Neural cell (in vitro differentiated cells): Measurements from ENCODE around the gene CAPSL.

Experiments used
- EP300 ChIP-seq: fragments of 450-650 bp; conservative IDR thresholded peaks from 2 replicates; pipeline ENCODE4 v1.6.1; 2014; ENCODE audit warnings: antibody characterized with exemption, mild to moderate bottlenecking, moderate library complexity; ENCODE audit not compliant: poor library complexity, severe bottlenecking
- TAF1 ChIP-seq: IDR thresholded peaks from 2 replicates; pipeline ENCODE4 v1.6.1; 2012; ENCODE audit warnings: low read depth
- TF ChIP-seq, protein P1 (sequence below): fragments of 450-650 bp; IDR thresholded peaks from 2 replicates; pipeline ENCODE4 v1.5.1; 2014; ENCODE audit warnings: antibody characterized with exemption, mild to moderate bottlenecking, moderate library complexity; ENCODE audit not compliant: poor library complexity, severe bottlenecking
- TF ChIP-seq, protein P2 (sequence below): IDR thresholded peaks from 2 replicates; pipeline ENCODE4 v1.6.1; 2012; ENCODE audit warnings: borderline replicate concordance

DNA sequence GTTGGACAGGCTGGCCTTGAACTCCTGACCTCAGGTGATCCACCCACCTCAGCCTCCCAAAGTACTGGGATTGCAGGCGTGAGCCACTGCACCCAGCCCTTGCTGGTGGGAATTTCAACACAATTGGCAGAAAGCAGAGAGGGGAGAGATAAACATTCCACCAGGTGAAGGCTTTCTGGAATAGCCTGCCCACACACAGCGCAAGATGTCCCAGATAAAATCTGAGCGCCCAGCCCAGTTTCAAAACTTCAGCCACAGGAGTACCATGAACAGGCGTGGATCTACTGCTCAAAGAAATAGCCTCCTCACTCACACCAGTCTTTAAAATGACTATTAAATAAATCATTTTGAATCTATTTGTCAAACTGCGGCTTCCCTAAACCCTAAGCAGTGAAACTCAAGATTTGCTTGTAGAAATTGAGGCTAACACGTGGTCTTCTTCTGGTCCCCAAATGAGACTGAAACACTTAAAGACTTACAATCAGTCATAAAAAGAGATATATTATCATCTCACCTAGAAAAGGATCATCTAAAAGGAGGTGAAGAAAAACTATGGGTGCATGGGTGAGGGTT lies 34.7 kb downstream of the CAPSL start:
- TF ChIP-seq TAF1 (no peak), EP300 (no peak)
- TF ChIP-seq, protein P1, sequence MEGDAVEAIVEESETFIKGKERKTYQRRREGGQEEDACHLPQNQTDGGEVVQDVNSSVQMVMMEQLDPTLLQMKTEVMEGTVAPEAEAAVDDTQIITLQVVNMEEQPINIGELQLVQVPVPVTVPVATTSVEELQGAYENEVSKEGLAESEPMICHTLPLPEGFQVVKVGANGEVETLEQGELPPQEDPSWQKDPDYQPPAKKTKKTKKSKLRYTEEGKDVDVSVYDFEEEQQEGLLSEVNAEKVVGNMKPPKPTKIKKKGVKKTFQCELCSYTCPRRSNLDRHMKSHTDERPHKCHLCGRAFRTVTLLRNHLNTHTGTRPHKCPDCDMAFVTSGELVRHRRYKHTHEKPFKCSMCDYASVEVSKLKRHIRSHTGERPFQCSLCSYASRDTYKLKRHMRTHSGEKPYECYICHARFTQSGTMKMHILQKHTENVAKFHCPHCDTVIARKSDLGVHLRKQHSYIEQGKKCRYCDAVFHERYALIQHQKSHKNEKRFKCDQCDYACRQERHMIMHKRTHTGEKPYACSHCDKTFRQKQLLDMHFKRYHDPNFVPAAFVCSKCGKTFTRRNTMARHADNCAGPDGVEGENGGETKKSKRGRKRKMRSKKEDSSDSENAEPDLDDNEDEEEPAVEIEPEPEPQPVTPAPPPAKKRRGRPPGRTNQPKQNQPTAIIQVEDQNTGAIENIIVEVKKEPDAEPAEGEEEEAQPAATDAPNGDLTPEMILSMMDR = no peak
- TF ChIP-seq, protein P2, sequence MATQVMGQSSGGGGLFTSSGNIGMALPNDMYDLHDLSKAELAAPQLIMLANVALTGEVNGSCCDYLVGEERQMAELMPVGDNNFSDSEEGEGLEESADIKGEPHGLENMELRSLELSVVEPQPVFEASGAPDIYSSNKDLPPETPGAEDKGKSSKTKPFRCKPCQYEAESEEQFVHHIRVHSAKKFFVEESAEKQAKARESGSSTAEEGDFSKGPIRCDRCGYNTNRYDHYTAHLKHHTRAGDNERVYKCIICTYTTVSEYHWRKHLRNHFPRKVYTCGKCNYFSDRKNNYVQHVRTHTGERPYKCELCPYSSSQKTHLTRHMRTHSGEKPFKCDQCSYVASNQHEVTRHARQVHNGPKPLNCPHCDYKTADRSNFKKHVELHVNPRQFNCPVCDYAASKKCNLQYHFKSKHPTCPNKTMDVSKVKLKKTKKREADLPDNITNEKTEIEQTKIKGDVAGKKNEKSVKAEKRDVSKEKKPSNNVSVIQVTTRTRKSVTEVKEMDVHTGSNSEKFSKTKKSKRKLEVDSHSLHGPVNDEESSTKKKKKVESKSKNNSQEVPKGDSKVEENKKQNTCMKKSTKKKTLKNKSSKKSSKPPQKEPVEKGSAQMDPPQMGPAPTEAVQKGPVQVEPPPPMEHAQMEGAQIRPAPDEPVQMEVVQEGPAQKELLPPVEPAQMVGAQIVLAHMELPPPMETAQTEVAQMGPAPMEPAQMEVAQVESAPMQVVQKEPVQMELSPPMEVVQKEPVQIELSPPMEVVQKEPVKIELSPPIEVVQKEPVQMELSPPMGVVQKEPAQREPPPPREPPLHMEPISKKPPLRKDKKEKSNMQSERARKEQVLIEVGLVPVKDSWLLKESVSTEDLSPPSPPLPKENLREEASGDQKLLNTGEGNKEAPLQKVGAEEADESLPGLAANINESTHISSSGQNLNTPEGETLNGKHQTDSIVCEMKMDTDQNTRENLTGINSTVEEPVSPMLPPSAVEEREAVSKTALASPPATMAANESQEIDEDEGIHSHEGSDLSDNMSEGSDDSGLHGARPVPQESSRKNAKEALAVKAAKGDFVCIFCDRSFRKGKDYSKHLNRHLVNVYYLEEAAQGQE = no peak
